Right renal cortex interstitium (tissue), 3 donors: ENCODE results near the gene ZC3H10. TPM values are rescaled to one million over a fixed set of nuclear protein-coding genes. Genes with fewer than 3 reads are reported as not detected.
A peak's percentile ranks its signal among the peaks of the same experiment; 100 is the strongest.
"Not testable (repeated sequence)": the region's sequence is repeated elsewhere in the genome, so short reads cannot be mapped to it uniquely, and the experiment has no call there.

ENCODE experiments used
- DNase-seq, 3 donors: peaks; one replicate each; pipeline ENCODE4 v3.0.0-alpha.2; 2013; ENCODE audit warnings: low read depth in 3 of 3, low spot score in 2 of 3
- polyA plus RNA-seq, 3 donors: library from polyadenylated mRNA; unstranded; fragments of 120-200 nt; gene quantifications; one replicate each; pipeline ENCODE4 v1.2.1, GENCODE V29; 2013; ENCODE audit not compliant: insufficient read length in 3 of 3

The ZC3H10 gene, protein sequence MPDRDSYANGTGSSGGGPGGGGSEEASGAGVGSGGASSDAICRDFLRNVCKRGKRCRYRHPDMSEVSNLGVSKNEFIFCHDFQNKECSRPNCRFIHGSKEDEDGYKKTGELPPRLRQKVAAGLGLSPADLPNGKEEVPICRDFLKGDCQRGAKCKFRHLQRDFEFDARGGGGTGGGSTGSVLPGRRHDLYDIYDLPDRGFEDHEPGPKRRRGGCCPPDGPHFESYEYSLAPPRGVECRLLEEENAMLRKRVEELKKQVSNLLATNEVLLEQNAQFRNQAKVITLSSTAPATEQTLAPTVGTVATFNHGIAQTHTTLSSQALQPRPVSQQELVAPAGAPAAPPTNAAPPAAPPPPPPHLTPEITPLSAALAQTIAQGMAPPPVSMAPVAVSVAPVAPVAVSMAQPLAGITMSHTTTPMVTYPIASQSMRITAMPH
- 1 to 10 TPM; 5.8 to 6.3 (median 6.1) TPM for polyA plus RNA-seq

DNA sequence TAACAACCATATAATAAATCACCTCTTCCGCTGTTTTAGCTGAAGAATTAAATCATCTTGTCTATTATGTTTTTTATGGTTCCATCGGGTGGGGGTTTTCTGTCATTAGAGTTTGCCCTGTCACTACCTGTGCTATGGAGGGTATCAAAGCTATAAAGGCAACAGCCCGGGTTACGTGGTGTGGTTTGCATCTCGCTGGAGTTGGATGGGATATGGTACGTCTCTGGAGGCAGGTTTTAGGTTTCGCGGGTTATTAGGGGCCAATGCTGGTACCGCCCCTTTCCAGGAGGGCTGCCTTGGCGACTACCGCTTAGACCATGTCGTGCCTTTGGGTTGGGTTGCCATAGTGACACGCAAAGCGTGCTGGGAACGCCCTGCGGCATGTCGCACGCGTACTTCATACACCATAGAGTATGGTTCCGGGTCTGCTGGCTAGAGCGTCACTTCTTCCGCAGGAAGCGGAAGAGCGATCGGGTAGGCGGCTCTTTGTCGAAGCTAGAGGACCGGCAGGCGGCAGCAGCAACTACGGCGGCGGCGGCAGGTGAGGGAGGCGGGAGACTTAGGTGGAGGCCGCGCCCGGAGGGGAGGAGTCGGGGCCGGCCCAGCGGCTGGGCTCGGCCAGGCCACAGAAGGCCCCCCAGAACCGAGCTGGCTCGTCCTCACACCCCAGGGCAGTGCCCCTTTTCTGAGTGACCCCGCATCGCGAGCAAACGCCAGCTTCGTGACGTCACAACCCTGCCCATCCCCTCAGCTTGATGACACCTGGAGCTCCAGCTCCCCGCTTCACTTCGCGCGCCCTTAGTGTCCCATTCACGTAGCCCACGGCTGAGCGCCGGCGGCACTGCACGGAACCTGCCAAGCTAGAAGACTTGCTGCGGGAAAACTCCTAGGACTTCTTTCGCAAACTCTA lies at the start of gene ZC3H10:
ZC3H10 (plus strand) TSS at position 489 of the 910 bp plus-strand sequence. CDS start 2,297 bp downstream, outside the sequence.
- peak; percentile 99 for DNase-seq

DNA sequence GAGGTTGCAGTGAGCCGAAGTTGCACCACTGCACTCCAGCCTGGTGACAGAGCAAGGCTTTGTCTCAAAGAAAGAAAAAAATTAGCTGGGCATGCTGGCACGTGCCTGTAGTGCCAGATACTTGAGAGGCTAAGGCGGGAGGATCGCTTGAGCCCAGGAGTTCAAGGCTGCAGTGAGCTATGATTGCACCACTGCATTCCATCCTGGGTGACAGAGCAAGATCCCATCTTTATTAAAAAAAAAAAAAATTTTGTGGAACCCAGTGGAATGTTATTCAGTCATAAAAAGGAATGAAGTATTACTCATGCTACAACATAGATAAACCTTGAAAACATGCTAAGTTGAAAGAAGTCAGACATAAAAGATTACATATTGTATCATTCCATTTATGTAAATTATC lies 46.4 kb upstream of the ZC3H10 start:
- DNase-seq = no peak

DNA sequence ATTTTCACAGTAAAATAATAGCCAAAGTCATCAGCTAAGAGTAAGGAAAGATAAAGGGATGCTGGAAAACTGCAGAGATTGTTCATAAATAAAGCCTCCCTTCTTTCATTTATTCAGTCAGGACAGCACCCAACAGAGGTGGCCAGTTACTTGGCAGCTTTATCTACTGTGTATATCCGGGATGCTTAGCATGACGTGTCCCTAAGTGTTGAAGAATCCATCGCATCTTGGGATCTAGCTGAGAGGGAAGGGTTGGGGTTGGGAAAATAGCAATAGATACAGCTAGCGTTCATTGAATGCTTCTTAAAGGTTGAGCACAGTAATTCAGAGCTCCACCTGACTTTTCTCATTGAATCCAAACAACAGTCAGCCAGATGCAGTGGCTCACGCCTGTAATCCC lies 43.7 kb upstream of the ZC3H10 start:
- no peak for DNase-seq

DNA sequence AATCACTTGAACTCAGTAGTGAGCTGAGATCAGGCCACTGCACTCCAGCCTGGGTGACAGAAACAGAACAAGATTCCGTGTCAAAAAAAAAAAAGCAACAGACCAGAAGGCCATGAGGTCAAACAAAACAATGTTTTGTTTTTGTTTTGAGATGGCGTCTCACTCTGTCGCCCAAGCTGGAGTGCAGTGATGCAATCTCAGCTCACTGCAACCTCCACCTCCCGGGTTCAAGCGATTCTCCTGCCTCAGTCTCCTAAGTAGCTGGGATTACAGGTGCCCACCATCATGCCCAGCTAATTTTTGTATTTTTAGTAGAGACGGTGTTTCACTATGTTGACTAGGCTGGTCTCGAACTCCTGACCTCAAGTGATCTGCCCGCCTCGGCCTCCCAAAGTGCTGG lies 40.1 kb upstream of the ZC3H10 start:
- not testable (repeated sequence) for DNase-seq

DNA sequence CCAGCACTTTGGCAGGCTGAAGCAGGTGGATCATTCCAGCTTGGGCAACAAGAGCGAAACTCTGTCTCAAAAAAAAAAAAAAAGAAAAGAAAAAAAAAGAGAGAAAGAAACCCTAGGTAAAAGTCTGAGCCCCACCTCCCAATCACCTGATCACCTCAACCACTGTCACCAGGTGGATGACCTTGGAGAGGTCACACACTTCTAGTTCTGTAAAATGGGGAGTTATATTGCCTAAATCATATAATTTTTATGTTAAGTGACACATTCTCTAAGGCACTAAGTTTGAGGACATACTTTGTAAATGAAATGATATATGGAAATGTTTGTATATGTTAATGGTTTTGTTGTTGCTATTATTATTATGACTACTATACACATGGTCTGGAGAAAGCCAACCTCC lies 39.6 kb upstream of the ZC3H10 start:
- no peak for DNase-seq

DNA sequence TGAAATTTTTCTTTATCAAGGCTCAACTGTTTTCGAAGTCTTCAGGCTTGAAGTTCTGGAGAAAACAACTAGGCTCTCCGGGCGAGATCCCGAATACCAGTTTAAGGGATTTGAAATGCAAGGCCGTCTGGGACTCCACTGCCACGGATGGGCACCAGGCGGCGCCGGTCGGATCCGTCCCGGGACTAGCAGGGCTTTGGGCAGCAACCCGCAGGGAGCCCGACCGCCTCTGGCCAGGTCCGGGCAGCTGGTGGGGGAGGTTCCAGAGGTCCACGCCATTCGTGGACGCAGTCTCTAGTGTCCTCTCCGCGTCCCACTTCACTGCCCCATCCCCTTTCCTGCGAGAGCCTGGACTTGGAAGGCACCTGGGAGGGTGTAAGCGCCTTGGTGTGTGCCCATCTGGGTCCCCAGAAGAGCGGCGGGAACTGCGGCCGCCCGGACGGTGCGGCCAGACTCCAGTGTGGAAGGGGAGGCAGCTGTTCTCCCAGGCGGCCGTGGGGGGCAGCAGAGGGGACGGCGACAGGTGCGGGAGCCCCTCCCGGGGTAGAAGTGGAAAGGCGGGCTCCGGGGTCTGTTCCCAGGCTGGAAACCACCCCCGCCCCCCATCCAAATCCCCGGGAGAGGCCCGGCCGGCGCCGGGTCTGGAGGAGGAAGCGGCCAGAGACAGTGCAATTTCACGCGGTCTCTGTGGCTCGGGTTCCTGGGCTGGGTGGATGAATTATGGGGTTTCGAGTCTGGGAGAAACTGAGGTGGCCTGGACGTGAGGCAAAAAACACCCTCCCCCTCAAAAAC lies 38.9 kb upstream of the ZC3H10 start:
- DNase-seq = peak in 2 of 3 donors; percentile 52 to 68

DNA sequence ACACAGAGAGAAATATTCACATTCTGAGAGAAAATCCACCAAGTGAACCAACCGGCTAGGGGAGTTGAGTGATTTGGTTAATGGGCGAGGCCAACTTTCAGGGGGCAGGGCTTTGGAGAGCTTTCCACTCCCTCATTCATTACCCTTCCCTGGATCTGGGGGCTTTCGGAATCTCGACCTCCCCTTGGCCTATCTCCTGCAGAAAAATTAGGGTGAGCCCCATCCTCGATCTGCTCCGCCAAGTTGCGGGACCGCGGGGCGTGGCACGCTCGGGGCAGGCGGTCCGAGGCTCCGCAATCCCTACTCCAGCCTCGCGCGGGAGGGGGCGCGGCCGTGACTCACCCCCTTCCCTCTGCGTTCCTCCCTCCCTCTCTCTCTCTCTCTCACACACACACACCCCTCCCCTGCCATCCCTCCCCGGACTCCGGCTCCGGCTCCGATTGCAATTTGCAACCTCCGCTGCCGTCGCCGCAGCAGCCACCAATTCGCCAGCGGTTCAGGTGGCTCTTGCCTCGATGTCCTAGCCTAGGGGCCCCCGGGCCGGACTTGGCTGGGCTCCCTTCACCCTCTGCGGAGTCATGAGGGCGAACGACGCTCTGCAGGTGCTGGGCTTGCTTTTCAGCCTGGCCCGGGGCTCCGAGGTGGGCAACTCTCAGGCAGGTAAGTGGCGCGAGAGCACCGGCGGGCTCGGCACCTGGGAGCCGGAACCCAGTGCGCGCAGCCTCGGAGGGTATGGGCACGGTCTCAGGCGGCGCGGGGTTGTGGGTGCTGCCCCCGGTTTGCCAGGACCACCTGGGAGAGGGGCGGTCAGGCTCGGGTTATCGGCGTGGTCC lies 38.1 kb upstream of the ZC3H10 start, which contains the start of gene ERBB3:
ERBB3 (plus strand) TSS at position 443 of the 833 bp plus-strand sequence; CDS start at position 579, 136 bp downstream.
- DNase-seq = peak in 2 of 3 donors; percentile 57 to 72

DNA sequence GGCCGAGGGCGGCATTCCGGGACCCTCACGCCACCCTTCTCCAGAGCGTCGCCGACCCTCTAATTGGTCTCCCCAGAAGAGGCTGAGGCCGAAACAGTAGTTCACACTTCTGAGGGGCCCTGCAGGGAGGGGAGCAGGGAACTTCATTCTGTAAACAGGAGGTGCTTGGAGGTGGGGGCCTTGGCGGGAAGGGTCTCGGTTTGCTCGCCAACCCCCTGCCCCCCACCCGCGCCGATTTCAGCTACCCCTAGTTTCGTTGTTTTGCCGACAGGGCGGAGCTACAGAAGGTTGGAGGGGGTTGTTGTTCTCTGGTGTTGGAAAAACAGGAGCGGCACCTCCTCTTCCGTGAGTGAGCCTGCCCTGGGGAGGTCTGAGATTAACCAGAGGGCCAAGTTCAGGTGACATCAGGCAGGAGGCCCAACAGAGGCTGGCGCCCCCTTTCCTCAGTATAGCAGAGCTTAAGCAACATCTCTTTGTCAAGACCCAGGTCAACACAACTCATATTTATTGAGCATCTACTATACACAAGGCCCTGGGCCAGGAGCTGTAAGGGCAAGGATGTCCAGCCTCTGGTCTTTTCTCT lies 37.4 kb upstream of the ZC3H10 start:
- DNase-seq = no peak

DNA sequence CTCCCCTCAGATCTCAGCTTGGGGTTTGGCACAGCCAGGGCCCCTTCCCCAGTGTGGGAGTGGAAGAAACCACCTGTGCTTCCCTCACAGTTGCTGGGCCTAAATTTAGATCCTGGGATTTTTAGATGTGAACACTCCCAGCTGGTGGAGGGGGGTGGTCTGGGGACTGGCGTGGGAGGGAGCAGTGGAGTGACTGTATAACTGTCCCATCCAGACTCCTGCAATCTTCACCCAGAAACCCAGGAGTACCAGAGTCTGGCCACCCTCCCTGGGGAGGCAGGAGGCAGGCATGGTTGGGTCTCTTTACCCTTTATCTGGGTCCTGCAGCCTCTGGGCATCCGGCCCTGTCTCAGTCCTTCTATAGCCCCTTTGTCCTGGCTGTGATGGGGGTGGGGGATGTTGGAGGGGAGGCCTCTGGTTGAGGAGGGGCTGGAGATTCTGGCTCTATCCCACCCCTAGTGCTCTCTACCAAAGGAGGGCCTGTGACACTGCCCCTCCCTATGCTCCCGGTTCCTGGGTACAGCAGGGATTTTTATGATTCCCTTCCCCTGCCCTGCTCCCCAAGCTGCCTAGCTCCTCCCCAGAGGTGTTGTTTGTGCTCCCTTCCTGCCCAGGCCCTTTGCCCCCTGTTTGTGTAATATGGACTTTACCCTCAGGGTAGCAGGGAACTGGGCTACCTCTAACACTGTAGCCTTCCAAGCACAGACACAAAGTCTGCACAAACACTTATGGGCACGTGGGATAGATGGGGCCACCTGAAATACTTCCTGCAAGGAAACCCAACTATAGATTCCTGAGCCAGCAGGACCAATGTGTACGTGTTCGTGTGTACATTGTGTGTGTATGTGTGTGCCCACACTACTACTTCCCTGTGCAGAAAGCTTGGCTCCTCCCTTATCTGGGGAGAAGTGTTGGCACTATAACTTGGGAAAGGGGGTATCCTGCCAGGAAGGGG lies 36.4 kb upstream of the ZC3H10 start:
- no peak for DNase-seq

DNA sequence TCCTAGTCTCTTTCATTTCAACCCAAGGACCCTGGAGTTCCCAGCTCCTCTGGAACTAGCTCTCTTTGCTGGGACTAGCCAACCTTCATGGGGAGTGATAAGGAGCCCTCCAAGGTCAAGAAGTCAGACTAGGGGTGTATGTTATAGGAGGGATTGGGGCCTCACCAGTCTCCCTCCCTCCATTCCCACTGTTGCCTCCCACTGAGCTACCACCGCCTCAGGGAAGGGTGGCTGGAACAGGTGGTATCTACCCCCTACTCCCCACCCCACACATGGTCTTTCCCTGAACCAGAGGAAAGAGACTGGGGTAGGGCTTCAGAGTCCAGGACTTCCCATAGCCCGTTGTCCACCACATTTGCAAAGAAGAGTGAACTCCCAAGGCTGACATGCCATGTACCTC lies 35.7 kb upstream of the ZC3H10 start:
- no peak for DNase-seq

DNA sequence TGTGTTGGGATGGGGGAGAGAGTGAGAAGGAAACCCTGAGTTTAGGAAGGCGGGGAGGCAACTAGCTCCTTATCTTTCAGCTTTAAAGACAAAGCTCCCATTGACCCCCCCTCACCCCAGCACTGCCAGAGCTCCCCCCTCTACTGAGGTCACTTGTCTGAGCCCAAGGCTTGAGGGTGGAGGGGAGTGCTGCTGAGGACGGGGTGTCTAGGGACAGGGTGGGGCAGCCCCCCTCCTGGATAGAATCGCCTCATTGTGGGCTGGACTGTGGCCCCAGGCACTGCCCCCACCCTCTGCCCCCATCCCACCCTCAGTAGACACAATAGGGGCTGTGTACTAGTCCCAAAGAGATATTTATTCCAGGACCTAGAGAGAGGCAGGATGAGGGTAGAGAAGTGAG lies 35.1 kb upstream of the ZC3H10 start:
- DNase-seq = no peak

DNA sequence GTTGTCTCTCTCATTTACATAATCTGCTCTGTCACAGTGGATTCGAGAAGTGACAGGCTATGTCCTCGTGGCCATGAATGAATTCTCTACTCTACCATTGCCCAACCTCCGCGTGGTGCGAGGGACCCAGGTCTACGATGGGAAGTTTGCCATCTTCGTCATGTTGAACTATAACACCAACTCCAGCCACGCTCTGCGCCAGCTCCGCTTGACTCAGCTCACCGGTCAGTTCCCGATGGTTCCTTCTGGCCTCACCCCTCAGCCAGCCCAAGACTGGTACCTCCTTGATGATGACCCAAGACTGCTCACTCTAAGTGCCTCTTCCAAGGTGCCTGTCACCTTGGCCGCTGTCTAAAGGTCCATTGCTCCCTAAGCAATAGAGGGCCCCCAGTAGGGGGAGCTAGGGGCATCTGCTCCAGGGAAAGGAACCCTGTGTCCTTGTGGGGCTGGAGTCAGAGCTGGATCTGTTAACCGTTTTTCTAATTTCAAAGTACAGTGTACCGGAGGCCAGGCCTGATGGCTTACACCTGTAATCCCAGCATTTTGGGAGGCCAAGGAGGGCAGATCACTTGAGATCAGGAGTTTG lies 33.0 kb upstream of the ZC3H10 start:
- DNase-seq = no peak

DNA sequence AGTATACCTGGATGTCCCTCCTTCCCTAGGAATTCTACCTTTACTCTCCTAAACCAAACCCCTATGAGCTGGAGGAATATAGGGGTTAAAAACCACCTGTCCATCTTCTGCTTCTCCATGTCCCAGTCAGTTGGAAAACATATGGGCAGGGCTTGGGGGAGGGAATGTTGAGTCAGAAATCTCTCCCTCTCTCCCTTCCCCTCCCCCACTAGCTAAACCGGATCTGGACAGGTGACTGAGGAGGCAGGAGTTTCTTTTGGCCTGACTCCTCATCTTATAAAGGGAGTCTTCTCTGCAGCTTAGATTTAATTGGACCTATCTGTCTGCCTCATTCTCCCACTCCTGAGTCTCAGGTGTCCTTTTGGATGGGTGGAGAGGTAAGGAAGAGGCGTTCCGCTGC lies 32.0 kb upstream of the ZC3H10 start:
- DNase-seq = no peak

DNA sequence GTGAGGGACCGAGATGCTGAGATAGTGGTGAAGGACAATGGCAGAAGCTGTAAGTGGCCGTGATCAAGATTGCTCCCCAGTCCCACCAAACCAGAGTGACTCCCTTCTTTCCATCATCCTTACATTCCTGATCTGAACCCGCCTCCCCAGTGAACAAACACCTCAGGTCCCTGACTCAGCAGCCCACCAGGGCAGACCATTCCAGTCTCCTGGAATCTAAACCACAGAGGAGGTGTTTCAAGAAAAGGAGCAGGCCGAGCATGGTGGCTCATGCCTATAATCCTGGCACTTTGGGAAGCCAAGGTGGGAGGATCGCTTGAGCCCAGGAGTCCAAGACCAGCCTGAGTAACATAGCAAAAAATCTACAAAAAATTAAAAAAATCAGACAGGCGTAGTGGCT lies 31.5 kb upstream of the ZC3H10 start:
- DNase-seq = no peak

DNA sequence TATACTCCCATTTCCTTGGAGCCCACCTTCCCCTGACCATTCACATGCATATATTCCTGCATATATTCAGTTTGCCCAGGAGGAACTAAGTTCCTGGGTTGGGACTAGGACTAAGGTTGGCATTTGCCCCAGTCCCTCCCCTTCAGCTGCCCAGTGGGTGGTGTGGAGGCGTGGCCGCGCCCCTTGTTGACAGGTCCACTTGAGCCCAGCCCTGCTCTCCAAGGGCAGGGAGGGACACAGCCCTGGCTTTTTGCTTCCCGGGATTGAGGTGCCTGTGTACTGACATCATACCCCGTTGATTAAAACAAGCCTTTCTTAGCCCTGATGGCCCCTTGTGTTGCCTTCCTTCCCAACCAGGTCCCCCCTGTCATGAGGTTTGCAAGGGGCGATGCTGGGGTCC lies 30.8 kb upstream of the ZC3H10 start:
- no peak for DNase-seq

DNA sequence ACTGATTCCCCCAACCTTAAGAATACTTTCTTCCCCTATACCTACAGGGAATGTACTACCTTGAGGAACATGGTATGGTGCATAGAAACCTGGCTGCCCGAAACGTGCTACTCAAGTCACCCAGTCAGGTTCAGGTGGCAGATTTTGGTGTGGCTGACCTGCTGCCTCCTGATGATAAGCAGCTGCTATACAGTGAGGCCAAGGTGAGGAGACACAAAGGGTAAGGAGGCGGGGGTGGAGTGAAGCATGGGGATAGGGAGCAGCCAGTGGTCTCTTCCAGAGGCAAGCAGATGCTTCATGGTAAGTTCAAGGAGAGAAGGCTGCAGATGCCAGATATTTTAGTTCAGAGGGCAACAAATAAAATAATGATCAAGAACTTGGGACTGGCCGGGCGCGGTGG lies 20.3 kb upstream of the ZC3H10 start:
- no peak for DNase-seq

DNA sequence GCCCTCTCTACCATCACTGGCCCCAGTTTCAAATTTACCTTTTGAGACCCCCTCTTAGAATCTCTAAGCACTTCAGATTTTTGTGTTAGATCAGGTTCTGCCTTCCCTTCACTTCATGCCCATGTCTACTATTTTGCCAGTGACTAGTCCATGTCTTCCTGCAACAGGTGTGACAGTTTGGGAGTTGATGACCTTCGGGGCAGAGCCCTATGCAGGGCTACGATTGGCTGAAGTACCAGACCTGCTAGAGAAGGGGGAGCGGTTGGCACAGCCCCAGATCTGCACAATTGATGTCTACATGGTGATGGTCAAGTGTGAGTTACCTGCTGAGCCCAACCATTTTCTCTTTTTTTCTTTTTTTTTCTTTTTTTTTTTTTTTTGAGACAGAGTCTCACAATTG lies 19.5 kb upstream of the ZC3H10 start:
- no peak for DNase-seq

DNA sequence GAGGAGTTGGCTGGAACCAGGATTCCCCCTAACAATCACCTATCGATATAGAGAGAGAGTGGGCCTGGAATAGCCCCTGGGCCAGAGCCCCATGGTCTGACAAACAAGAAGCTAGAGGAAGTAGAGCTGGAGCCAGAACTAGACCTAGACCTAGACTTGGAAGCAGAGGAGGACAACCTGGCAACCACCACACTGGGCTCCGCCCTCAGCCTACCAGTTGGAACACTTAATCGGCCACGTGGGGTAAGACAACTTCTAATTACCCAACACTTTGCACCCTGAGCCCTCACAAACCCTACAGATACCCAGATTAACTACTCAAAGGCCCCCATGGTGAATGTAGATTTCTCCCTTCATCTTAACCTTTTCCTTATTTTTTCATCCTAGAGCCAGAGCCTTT lies 18.3 kb upstream of the ZC3H10 start:
- no peak for DNase-seq
